Measurements from ENCODE around the gene DNAJC10. TPM values are rescaled to one million over a fixed set of nuclear protein-coding genes. Genes with fewer than 3 reads are reported as not detected.

DNAJC10 gene
- total RNA-seq, 1 donor from 2014 or later = 47.9 TPM

- intact Hi-C loops (cut with micrococcal nuclease) = no loop called here
These were observed 115.9 kb downstream of the DNAJC10 start for GRCh38 chr2:182831921-182832320.

DNA sequence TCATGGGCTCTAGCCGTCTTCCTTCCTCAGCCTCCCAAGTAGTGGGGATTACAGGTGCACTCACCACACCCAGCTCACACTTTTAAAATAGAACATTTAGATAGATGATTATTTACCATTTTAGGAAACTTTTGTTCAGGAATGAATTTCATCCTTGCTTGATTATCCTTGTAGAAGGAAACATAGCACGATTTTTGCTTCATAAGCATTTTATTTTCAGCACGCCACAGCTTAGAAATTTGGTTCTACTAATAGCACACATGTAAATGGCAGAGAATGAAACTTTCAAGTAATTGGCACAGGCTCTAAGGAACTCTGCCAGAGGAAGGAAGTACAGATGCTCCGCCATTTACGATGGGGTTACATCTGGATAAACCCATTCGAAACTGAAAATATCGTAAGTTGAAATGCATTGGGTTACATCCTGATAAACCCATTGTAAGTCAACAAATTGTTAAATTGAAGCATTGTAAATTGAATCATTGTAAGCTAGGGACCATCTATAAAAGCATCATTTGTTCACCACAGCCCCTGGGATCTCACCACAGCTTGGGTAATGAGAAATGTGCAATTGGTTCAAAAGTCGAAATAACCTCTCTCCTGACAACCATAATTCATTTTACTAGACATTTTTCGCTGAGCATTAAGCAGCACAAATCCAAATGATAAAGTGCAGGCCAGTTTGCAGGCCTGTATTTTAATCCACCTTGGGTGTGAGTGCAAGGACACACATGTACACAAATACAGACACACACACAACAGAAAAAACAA lies 117.2 kb downstream of the DNAJC10 start:
- intact Hi-C loops (cut with micrococcal nuclease) = no loop called here

DNA sequence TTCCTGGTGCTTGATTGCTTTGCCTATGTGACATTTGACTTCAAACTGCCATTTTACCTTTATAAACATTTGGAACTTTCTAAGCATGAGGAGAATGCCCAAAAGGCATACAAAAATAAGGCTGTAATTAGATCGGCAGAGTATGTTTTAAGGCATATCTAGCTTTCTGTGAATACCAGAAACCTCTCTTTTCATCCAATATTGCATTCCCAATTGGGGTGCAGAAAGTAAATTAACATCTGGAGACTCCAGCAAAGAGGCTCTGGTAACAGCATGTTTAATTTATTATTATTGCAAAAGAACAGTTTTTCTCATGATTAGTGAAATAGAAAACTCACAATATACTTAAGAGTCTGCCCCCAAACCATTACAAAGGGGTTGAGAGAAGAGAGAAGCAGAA lies 118.2 kb downstream of the DNAJC10 start:
- intact Hi-C loops (cut with micrococcal nuclease) = no loop called here

- intact Hi-C loops (cut with micrococcal nuclease) = no loop called here
These were observed 120.4 kb downstream of the DNAJC10 start for GRCh38 chr2:182836451-182836850.

Other genes with a start within 250 kb of the DNAJC10 start
- not detected in 2 replicates for gene FRZB, start 150.4 kb downstream of the DNAJC10 start, total RNA-seq